Measurements from ENCODE around the gene RNF34. TPM values are rescaled to one million over a fixed set of nuclear protein-coding genes. Genes with fewer than 3 reads are reported as not detected.
"Not testable (repeated sequence)": the region's sequence is repeated elsewhere in the genome, so short reads cannot be mapped to it uniquely, and the experiment has no call there.

RNF34 gene
- total RNA-seq, 2 experiments from 2014 or later, result 85.4 to 145 TPM

DNA sequence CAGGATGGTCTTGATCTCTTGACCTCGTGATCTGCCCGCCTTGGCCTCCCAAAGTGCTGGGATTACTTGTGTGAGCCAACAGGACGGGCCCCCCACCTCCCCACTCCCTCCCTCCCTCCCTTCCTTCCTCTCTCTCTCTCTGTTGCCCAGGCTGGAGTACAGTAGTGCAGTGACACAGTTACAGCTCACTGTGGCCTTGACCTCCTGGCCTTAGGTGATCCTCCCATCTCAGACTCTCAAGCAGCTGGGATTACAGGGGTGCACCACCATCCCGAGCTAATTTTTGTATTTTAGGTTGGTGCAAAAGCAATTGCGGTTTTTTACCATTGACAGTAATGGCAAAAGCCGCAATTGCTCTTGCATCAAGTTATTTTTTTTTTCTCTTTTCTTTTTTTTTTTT, 28.5 kb upstream of the RNF34 start:
- Histone ChIP-seq H2AFZ (ENCODE audit: low read length) (no peak overlapping the region), H3K79me2 (ENCODE audit: insufficient read depth, low read depth, low read length) (no peaks in the 10 kb centered on the region), H3K27ac (ENCODE audit: low read depth, low read length, poor library complexity, severe bottlenecking) (no peak overlapping the region), H4K20me1 (ENCODE audit: insufficient read depth, low read length) (no peaks in the 10 kb centered on the region), H3K9me2 (ENCODE audit: insufficient read depth, low read length) (no peaks in the 10 kb centered on the region), H3K9me3 (ENCODE audit: low read length) (no peaks in the 10 kb centered on the region), H3K4me2 (ENCODE audit: low read length) (no peak overlapping the region), H3K36me3 (ENCODE audit: insufficient read depth, low read length) (no peaks in the 10 kb centered on the region), H3K4me1 (ENCODE audit: insufficient read depth, low read length, poor library complexity, severe bottlenecking) (no peaks in the 10 kb centered on the region), H3K4me3 (ENCODE audit: low read depth, low read length, poor library complexity, severe bottlenecking) (no peak overlapping the region)
- ChIA-PET CTCF (ENCODE audit: unreplicated experiment) (no interaction called here), POLR2A (interaction anchor here (0.7 kb wide), 1 partner anchor 137 kb away, joined by 3 read pairs; no protein-coding TSS in a partner anchor)
- no peak for DNase-seq (ENCODE audit: low spot score)
- no peak for TF ChIP-seq EZH2phosphoT487 (IDR thresholded peaks at IDR 0.05; ENCODE audit: borderline replicate concordance, low read depth, low read length)
- no TSS peak for BruUV-seq (replicated peaks)
- intact Hi-C loops (cut with micrococcal nuclease; ENCODE audit: unreplicated experiment), result no loop called here

GRCh38 chr12:121373755-121374154, 26.2 kb upstream of the RNF34 start:
- Histone ChIP-seq H3K36me3 (ENCODE audit: insufficient read depth, low read length) (no peaks in the 10 kb centered on the region), H2AFZ (ENCODE audit: low read length) (no peak overlapping the region), H4K20me1 (ENCODE audit: insufficient read depth, low read length) (no peaks in the 10 kb centered on the region), H3K4me2 (ENCODE audit: low read length) (no peak overlapping the region), H3K9me3 (ENCODE audit: low read length) (no peaks in the 10 kb centered on the region), H3K9me2 (ENCODE audit: insufficient read depth, low read length) (no peaks in the 10 kb centered on the region), H3K79me2 (ENCODE audit: insufficient read depth, low read depth, low read length) (no peaks in the 10 kb centered on the region), H3K4me1 (ENCODE audit: insufficient read depth, low read length, poor library complexity, severe bottlenecking) (no peaks in the 10 kb centered on the region), H3K4me3 (ENCODE audit: low read depth, low read length, poor library complexity, severe bottlenecking) (no peak overlapping the region), H3K27ac (ENCODE audit: low read depth, low read length, poor library complexity, severe bottlenecking) (no peak overlapping the region)
- CTCF ChIA-PET (ENCODE audit: unreplicated experiment), result no interaction called here
- intact Hi-C loops (cut with micrococcal nuclease; ENCODE audit: unreplicated experiment), result no loop called here
- DNase-seq (ENCODE audit: low spot score), result no peak
- no peak for TF ChIP-seq EZH2phosphoT487 (IDR thresholded peaks at IDR 0.05; ENCODE audit: borderline replicate concordance, low read depth, low read length)
- TF ChIP-seq, protein P1, sequence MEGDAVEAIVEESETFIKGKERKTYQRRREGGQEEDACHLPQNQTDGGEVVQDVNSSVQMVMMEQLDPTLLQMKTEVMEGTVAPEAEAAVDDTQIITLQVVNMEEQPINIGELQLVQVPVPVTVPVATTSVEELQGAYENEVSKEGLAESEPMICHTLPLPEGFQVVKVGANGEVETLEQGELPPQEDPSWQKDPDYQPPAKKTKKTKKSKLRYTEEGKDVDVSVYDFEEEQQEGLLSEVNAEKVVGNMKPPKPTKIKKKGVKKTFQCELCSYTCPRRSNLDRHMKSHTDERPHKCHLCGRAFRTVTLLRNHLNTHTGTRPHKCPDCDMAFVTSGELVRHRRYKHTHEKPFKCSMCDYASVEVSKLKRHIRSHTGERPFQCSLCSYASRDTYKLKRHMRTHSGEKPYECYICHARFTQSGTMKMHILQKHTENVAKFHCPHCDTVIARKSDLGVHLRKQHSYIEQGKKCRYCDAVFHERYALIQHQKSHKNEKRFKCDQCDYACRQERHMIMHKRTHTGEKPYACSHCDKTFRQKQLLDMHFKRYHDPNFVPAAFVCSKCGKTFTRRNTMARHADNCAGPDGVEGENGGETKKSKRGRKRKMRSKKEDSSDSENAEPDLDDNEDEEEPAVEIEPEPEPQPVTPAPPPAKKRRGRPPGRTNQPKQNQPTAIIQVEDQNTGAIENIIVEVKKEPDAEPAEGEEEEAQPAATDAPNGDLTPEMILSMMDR (conservative IDR thresholded peaks at IDR 0.05; ENCODE audit: low read length), result no peak
- BruUV-seq (replicated peaks), result no TSS peak
- POLR2A ChIA-PET, result interaction anchor here (0.7 kb wide), 1 partner anchor 483 kb away, joined by 3 read pairs; no protein-coding TSS in a partner anchor

DNA sequence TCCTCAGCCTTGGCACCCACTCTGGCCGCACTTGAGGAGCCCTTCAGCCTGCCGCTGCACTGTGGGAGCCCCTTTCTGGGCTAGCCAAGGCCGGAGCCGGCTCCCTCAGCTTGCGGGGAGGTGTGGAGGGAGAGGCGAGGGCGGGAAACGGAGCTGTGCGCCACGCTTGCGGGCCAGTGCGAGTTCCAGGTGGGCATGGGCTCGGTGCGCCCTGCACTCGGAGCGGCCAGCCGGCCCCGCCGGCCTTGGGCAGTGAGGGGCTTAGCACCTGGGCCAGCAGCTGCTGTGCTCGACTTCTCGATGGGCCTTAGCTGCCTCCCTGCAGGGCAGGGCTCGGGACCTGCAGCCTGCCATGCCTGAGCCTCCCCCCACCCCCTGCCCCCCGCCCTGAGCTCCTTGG, 25.6 kb upstream of the RNF34 start:
- CTCF ChIA-PET (ENCODE audit: unreplicated experiment); H2AFZ ChIP-seq (ENCODE audit: low read length); H4K20me1 ChIP-seq (ENCODE audit: insufficient read depth, low read length); H3K4me3 ChIP-seq (ENCODE audit: low read depth, low read length, poor library complexity, severe bottlenecking); intact Hi-C loops (cut with micrococcal nuclease; ENCODE audit: unreplicated experiment); H3K9me2 ChIP-seq (ENCODE audit: insufficient read depth, low read length); H3K4me2 ChIP-seq (ENCODE audit: low read length); H3K9me3 ChIP-seq (ENCODE audit: low read length); H3K27ac ChIP-seq (ENCODE audit: low read depth, low read length, poor library complexity, severe bottlenecking); H3K79me2 ChIP-seq (ENCODE audit: insufficient read depth, low read depth, low read length); BruUV-seq (replicated peaks); H3K36me3 ChIP-seq (ENCODE audit: insufficient read depth, low read length); H3K4me1 ChIP-seq (ENCODE audit: insufficient read depth, low read length, poor library complexity, severe bottlenecking); DNase-seq (ENCODE audit: low spot score): not testable (repeated sequence)
- POLR2A ChIA-PET, result interaction anchor here (0.6 to 0.7 kb wide), 2 partner anchors 42 to 393 kb away, joined by 3 read pairs; no protein-coding TSS in a partner anchor

DNA sequence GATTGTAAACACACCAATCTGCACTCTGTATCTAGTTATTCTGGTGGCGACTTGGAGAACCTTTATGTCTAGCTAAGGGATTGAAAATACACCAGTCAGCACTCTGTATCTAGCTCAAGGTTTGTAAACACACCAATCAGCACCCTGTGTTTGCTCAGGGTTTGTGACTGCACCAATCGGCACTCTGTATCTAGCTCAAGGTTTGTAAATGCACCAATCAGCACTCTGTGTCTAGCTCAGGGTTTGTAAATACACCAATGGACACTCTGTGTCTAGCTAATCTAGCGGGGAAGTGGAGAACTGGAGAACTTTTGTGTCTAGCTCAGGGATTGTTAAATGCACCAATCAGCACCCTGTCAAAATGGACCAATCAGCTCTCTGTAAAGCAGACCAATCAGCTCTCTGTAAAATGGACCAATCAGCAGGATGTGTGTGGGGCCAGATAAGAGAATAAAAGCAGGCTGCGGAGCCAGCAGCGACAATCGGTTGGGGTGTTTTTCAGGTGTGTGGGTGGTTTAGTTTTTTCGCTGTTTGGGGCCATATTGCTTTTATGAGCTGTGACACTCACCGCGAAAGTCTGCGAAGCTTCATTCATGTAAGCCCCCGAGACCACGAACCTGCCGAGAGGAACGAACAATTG, 24.9 kb upstream of the RNF34 start:
- H3K9me3 ChIP-seq (ENCODE audit: low read length); CTCF ChIA-PET (ENCODE audit: unreplicated experiment); H3K4me1 ChIP-seq (ENCODE audit: insufficient read depth, low read length, poor library complexity, severe bottlenecking); H2AFZ ChIP-seq (ENCODE audit: low read length); H3K36me3 ChIP-seq (ENCODE audit: insufficient read depth, low read length); BruUV-seq (replicated peaks); intact Hi-C loops (cut with micrococcal nuclease; ENCODE audit: unreplicated experiment); H3K9me2 ChIP-seq (ENCODE audit: insufficient read depth, low read length); H3K4me3 ChIP-seq (ENCODE audit: low read depth, low read length, poor library complexity, severe bottlenecking); DNase-seq (ENCODE audit: low spot score); H4K20me1 ChIP-seq (ENCODE audit: insufficient read depth, low read length); H3K4me2 ChIP-seq (ENCODE audit: low read length); H3K79me2 ChIP-seq (ENCODE audit: insufficient read depth, low read depth, low read length); H3K27ac ChIP-seq (ENCODE audit: low read depth, low read length, poor library complexity, severe bottlenecking): not testable (repeated sequence)
- POLR2A ChIA-PET, result interaction anchor here (0.6 to 0.7 kb wide), 3 partner anchors 22 to 394 kb away, joined by 3 read pairs; no protein-coding TSS in a partner anchor

All from OCI-LY7 (cell line).